Gastrocnemius medialis (tissue), 4 donors: Measurements from ENCODE around the gene PDPN.

ENCODE experiments used
- CTCF ChIP-seq, 5 experiments: fragments of 450-650 bp in 3 of 5; fragments of 200-600 bp in 2 of 5; sonication (generic) in 2 of 5; IDR thresholded peaks in 4 of 5; conservative IDR thresholded peaks in 1 of 5; 1 replicate in 4 of 5; 2 replicates in 1 of 5; pipeline ENCODE4 v1.5.1; 2016 to 2019; ENCODE audit warnings: antibody characterized with exemption in 5 of 5, mild to moderate bottlenecking in 3 of 5, moderate library complexity in 3 of 5
- POLR2A ChIP-seq, 2 donors: fragments of 450-650 bp; IDR thresholded peaks; one replicate each; pipeline ENCODE4 v1.6.1; 2017; ENCODE audit warnings: antibody characterized with exemption in 2 of 2, mild to moderate bottlenecking in 2 of 2, moderate library complexity in 2 of 2

GRCh38 chr1:13577846-13578245 is 5.8 kb upstream of the PDPN start:
- TF ChIP-seq CTCF (IDR thresholded peaks at IDR 0.05 in 4 of 5, conservative IDR thresholded peaks at IDR 0.05 in 1 of 5) (no peak), POLR2A (IDR thresholded peaks at IDR 0.05) (no peak)
